ENCODE data around the gene PSMD10. TPM values are rescaled to one million over a fixed set of nuclear protein-coding genes. Genes with fewer than 3 reads are reported as not detected.

Gene PSMD10
- total and polyA plus RNA-seq, 2 experiments from 2014 or later: 78.6 to 130 TPM

- no peak overlapping the region for H3K4me3 ChIP-seq
- H3K4me1 ChIP-seq (ENCODE audit: low read depth): peaks cover 23% of the 10 kb centered on the region
- TF ChIP-seq CTCF (IDR thresholded peaks at IDR 0.05; ENCODE audit: low read depth, low read length): no peak
- no peaks in the 10 kb centered on the region for H3K27me3 ChIP-seq
- H3K9me3 ChIP-seq (ENCODE audit: low read depth): no peaks in the 10 kb centered on the region
- peak in 1 of 2 donors; percentile 20 for DNase-seq (ENCODE audit: low read depth in 1 of 2, low spot score in 1 of 2)
- H3K36me3 ChIP-seq: no peaks in the 10 kb centered on the region
- no peak overlapping the region for H3K27ac ChIP-seq
Observed at GRCh38 chrX:108122748-108123147, 31.4 kb upstream of the PSMD10 start.

DNA sequence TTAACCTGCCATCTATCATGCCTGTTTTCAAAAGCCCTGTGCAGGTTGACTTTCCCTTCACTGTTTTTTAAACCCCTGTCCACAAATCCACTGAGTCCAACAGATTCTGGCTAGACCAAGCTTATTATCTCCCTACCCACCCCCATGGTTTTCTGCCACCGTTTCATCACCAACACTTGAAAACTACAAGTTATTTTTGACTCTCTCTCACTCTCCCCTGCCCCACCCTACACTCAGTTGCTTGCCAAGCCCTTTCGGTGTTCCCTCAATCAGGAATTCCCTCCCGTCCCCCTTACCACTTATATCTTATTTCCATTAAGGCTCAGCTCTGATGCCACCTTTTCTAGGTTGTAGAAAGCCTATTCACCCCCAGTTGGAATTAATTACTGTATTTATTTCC, 29.9 kb upstream of the PSMD10 start:
- peak overlapping the region; percentile 81 for H3K27ac ChIP-seq
- no peaks in the 10 kb centered on the region for H3K27me3 ChIP-seq
- no peaks in the 10 kb centered on the region for H3K9me3 ChIP-seq (ENCODE audit: low read depth)
- no peak overlapping the region for H3K4me3 ChIP-seq
- H3K36me3 ChIP-seq: no peaks in the 10 kb centered on the region
- peaks cover 23% of the 10 kb centered on the region for H3K4me1 ChIP-seq (ENCODE audit: low read depth)
- TF ChIP-seq CTCF (IDR thresholded peaks at IDR 0.05; ENCODE audit: low read depth, low read length): no peak
- peak in 1 of 2 donors; percentile 49 for DNase-seq (ENCODE audit: low read depth in 1 of 2, low spot score in 1 of 2)

DNA sequence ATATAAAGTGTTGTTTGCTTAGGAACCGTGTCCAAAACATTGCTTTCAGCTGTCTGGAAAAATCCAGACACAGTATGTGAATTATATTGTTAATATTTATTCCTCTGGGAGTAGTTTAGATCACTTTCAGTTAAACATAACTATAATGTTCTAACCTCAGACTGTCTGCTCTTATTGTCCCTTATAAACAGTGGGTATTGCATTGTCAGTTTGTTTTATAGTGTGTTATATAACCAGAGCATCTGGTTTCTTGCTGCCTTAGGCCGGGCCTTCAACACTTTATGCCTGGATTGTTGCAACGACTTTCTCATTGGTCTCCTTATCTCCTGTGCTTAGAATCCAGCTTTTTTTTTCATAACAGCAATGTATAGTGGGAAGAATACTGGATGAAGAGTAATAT, 26.6 kb upstream of the PSMD10 start:
- no peaks in the 10 kb centered on the region for H3K36me3 ChIP-seq
- no peak overlapping the region for H3K27ac ChIP-seq
- TF ChIP-seq CTCF (IDR thresholded peaks at IDR 0.05; ENCODE audit: low read depth, low read length): no peak
- no peaks in the 10 kb centered on the region for H3K27me3 ChIP-seq
- no peak for DNase-seq (ENCODE audit: low read depth in 1 of 2, low spot score in 1 of 2)
- H3K9me3 ChIP-seq (ENCODE audit: low read depth): no peaks in the 10 kb centered on the region
- peaks cover 23% of the 10 kb centered on the region for H3K4me1 ChIP-seq (ENCODE audit: low read depth)
- no peak overlapping the region for H3K4me3 ChIP-seq

DNA sequence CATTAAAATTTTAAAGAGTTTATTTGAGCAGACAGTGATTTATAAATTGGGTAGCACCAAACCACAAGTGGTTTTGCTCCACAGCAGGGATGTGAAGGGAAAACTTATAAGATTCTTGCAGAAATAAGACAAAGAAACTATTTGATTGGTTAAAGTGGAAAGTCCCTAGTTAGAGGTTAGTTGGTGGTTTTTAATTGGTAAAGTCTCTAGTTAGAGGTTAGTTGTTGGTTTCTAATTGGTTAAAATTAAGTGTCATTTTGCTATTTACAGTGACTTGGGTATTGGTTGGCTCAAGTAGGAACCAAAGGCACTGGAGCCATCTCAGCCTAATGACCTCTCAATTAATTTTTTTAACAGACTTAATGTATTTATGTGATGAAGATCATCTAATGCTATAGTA, 23.2 kb upstream of the PSMD10 start:
- H3K9me3 ChIP-seq (ENCODE audit: low read depth): no peaks in the 10 kb centered on the region
- no peaks in the 10 kb centered on the region for H3K27me3 ChIP-seq
- H3K36me3 ChIP-seq: no peaks in the 10 kb centered on the region
- no peaks in the 10 kb centered on the region for H3K4me1 ChIP-seq (ENCODE audit: low read depth)
- H3K4me3 ChIP-seq: no peak overlapping the region
- no peak for DNase-seq (ENCODE audit: low read depth in 1 of 2, low spot score in 1 of 2)
- TF ChIP-seq CTCF (IDR thresholded peaks at IDR 0.05; ENCODE audit: low read depth, low read length): no peak
- no peak overlapping the region for H3K27ac ChIP-seq

DNA sequence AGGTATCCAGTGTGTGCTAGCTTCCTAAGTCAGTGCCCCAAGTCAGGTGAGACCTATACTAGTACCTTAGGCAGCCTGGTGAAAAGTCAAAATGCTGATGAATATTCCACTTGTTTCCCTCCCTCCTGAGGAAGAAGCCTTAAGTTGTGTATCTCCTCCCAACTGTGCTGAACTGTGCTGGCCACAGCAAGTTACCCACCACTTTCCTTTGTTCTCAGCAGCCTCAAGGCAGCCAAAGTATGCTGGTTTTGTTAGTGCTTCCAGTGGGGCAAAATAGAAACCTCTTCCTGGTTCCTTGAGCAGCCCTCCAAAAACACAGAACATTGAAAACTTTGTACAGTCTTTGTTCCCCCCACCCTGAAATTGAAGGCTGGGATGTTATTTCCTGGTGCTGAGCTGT, 14.1 kb upstream of the PSMD10 start:
- H3K4me3 ChIP-seq: no peak overlapping the region
- H3K9me3 ChIP-seq (ENCODE audit: low read depth): no peaks in the 10 kb centered on the region
- no peaks in the 10 kb centered on the region for H3K36me3 ChIP-seq
- no peaks in the 10 kb centered on the region for H3K4me1 ChIP-seq (ENCODE audit: low read depth)
- no peak for TF ChIP-seq CTCF (IDR thresholded peaks at IDR 0.05; ENCODE audit: low read depth, low read length)
- no peak for DNase-seq (ENCODE audit: low read depth in 1 of 2, low spot score in 1 of 2)
- H3K27me3 ChIP-seq: peaks cover 4% of the 10 kb centered on the region
- H3K27ac ChIP-seq: no peak overlapping the region

GRCh38 chrX:108097380-108097779, 6.0 kb upstream of the PSMD10 start:
- Histone ChIP-seq H3K9me3 (ENCODE audit: low read depth) (no peaks in the 10 kb centered on the region), H3K4me1 (ENCODE audit: low read depth) (no peaks in the 10 kb centered on the region), H3K4me3 (no peak overlapping the region), H3K27ac (no peak overlapping the region), H3K36me3 (no peaks in the 10 kb centered on the region), H3K27me3 (peaks cover 6% of the 10 kb centered on the region)
- no peak for TF ChIP-seq CTCF (IDR thresholded peaks at IDR 0.05; ENCODE audit: low read depth, low read length)
- DNase-seq (ENCODE audit: low read depth in 1 of 2, low spot score in 1 of 2): no peak

Data from cardiac muscle cell (in vitro differentiated cells and primary cell).